ENCODE measurements around the gene ASGR2.

ASGR2 gene

DNA sequence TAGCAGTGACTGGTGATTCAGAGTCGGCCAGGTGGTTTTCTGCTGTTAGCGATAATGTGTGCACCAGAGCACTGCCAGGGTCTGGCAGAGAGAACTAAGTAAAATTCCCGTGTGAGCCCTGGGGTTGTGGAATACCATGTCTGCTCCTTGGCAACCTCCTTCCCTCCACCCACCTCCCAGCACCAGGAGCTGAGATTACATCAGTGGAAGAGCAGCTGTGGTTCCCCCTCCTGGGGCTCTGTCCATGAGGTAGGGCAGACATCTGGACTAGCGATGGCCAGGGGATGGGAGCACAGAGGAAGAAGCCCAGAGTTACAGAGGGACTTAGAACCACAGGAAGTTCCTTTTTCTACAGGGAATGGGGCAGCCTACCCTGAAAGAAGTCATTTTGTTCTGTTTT is 50.4 kb downstream of the ASGR2 start:
- peak; percentile 77 for DNase-seq (ENCODE audit: low read depth, low spot score)

DNA sequence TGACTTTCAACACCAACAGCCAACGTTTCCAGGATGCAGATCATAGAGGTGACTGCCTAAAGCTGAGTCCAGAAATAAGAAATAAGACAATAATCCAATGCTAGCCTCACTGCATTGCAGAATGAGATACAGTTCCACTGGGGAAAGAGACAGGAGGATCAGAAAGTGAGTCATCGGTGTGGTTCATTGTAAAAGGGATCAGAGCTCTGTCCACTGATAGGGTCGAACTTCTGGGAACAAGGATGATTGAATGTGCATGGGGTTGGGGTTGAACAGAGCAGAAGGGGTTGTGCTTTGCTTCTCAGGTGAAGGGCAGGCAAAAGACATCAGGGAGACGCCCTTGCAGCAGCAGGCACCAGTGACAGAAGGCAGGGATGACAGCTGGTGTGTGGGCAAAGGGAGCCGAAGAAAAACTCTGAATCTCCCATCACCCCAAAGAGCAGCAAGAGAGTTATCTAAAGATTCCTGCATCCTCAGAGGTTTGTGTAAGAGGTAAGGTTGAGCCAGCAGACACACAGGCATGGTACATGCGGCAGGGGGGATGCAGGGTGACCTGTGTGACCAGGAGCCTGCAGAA is 51.0 kb downstream of the ASGR2 start:
- DNase-seq (ENCODE audit: low read depth, low spot score) = no peak

GRCh38 chr17:7060165-7060891 is 54.3 kb downstream of the ASGR2 start:
- peak; percentile 65 for DNase-seq (ENCODE audit: low read depth, low spot score)

DNA sequence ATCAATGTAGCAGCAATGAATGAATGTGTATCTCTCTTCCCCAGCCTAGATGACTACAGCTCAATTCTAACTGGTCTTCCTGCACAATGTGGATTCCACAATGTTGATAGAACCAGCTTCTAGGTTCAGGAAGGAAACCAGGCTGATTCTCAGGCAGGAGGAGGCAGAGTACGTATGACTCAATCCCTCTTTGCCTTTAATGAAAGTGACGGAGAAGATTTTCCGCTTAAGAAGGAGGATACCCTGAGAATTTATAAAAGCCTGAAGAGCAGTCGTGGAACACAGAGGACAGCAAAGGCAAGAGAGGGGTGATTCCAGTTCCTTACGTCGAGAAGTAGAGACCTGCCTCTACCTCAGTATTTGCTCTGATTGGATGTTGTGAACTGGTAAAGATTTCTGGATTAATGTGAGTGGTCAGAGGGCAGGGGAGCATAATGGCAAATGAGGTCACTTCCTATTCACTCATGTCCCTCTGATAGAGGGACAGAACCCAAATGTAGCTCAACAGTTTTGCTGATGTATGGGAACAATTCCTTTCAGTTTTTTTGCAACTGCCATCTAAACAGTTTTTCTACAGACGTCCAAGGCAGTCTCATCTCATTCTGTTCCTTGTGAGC is 55.7 kb downstream of the ASGR2 start:
- DNase-seq (ENCODE audit: low read depth, low spot score) = no peak

DNA sequence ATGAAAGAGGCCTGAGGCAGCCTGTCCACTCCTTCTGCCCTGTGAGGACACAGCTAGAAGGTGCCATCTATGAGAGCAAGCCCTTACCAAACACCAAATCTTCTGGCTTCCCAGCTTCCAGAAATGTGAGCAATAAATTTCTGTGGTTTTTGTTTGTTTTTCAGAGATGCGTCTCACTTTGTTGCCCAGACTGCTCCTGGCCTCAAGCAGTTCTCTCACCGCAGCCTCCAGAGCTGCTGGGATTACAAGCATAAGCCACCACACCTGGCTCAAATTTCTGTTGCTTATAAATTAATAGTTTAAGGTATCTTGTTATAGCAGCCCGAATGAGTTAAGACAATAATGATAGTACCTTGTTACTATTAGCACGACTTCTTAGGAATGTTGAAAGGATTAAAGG is 58.2 kb downstream of the ASGR2 start:
- peak; percentile 71 for DNase-seq (ENCODE audit: low read depth, low spot score)
